WTC11 (cell line): ENCODE results near the gene PTPN13.

ENCODE experiments used
- CTCF ChIP-seq: fragments of 200-600 bp; IDR thresholded peaks from 2 replicates; pipeline ENCODE4 v1.8.0; 2022; ENCODE audit warnings: antibody characterized with exemption
- NFE2L1 ChIP-seq: sonication (generic); formaldehyde crosslinking; IDR thresholded peaks from 2 replicates; pipeline ENCODE4 v1.8.1; 2023; ENCODE audit warnings: missing genetic modification reagents

GRCh38 chr4:86593688-86594558, at the start of gene PTPN13:
- TF ChIP-seq NFE2L1 (CRISPR knock-in tag) = no peak
- no peak for TF ChIP-seq CTCF
